PC-9 (cell line): ENCODE data around the gene ZNF207. TPM values are rescaled to one million over a fixed set of nuclear protein-coding genes. Genes with fewer than 3 reads are reported as not detected.

Source experiments
- BruUV-seq: library from RNA; stranded (reverse); fragments of 400-500 nt; replicated peaks from 2 replicates; lab custom pipeline; 2021; lab: Mats Ljungman, UMichigan
- CTCF ChIA-PET: fragments of 300-600 bp; sonication (Branson Sonifier 250); formaldehyde crosslinking; loops from one replicate; lab custom pipeline; 2022; ENCODE audit warnings: antibody characterized with exemption; lab: Charles Lee
- POLR2A ChIA-PET: fragments of 300-600 bp; sonication (Branson Sonifier 250); formaldehyde crosslinking; loops from one replicate; lab custom pipeline; 2022; ENCODE audit warnings: antibody characterized with exemption; ENCODE audit not compliant: unreplicated experiment; lab: Charles Lee
- DNase-seq, 2 experiments: peaks; one replicate each; pipeline versions ENCODE4 v3.0.0 to v3.0.0-alpha.2; 2015 to 2022; ENCODE audit warnings: mixed read lengths in 1 of 2
- H2AFZ ChIP-seq: fragments of 200-600 bp; sonication (generic); 2 replicates; pipeline ENCODE4 v1.8.1; 2017; ENCODE audit warnings: antibody characterized with exemption
- H3F3A ChIP-seq: fragments of 200-600 bp; sonication (generic); 2 replicates; pipeline ENCODE4 v1.8.1; 2017; ENCODE audit warnings: antibody characterized with exemption, mild to moderate bottlenecking, low read depth; ENCODE audit not compliant: insufficient read depth
- H3K27ac ChIP-seq: fragments of 200-600 bp; sonication (generic); 2 replicates; pipeline ENCODE4 v1.6.1; 2016; ENCODE audit warnings: mixed run types
- H3K27me3 ChIP-seq: fragments of 200-600 bp; sonication (generic); 2 replicates; pipeline ENCODE4 v1.6.1; 2016; ENCODE audit warnings: low read depth, mixed run types; ENCODE audit not compliant: insufficient read depth
- H3K36me3 ChIP-seq: fragments of 200-600 bp; sonication (generic); 2 replicates; pipeline ENCODE4 v1.6.1; 2016; ENCODE audit warnings: low read depth, mixed run types
- H3K4me1 ChIP-seq: fragments of 200-600 bp; sonication (generic); replicated peaks from 2 replicates; pipeline ENCODE4 v1.6.1; 2016; ENCODE audit warnings: mixed run types; ENCODE audit not compliant: insufficient read depth
- H3K4me2 ChIP-seq: fragments of 200-600 bp; sonication (generic); 2 replicates; pipeline ENCODE4 v1.6.1; 2017; ENCODE audit warnings: mixed run types
- H3K4me3 ChIP-seq: fragments of 200-600 bp; sonication (generic); 2 replicates; pipeline ENCODE4 v1.6.1; 2016; ENCODE audit warnings: mixed run types
- H3K79me2 ChIP-seq: fragments of 200-600 bp; sonication (generic); 2 replicates; pipeline ENCODE4 v1.6.1; 2017; ENCODE audit warnings: low read depth, mixed run types
- H3K9me2 ChIP-seq: fragments of 200-600 bp; sonication (generic); 2 replicates; pipeline ENCODE4 v1.8.1; 2017; ENCODE audit warnings: mild to moderate bottlenecking; ENCODE audit not compliant: insufficient read depth
- H3K9me3 ChIP-seq: fragments of 200-600 bp; sonication (generic); 2 replicates; pipeline ENCODE4 v1.8.1; 2016; ENCODE audit warnings: low read depth; ENCODE audit not compliant: insufficient read depth
- H4K20me1 ChIP-seq: fragments of 200-600 bp; sonication (generic); 2 replicates; pipeline ENCODE4 v1.8.1; 2017; ENCODE audit not compliant: insufficient read depth
- EZH2 ChIP-seq: fragments of 200-600 bp; sonication (generic); IDR thresholded peaks from 2 replicates; pipeline ENCODE4 v1.8.0; 2017; ENCODE audit warnings: antibody characterized with exemption, low read depth
- intact Hi-C: fragments of 100-400 bp; cut with micrococcal nuclease; formaldehyde crosslinking; loops from one replicate; pipeline ENCODE4 v1.10.0; 2022; ENCODE audit not compliant: unreplicated experiment
- total RNA-seq: library from RNA; stranded (reverse); gene quantifications from 2 replicates; pipeline ENCODE4 v1.2.3, GENCODE V29; 2021
- TF ChIP-seq, protein P1 (sequence below): fragments of 200-600 bp; sonication (generic); conservative IDR thresholded peaks from 2 replicates; pipeline ENCODE4 v1.6.1; 2017; ENCODE audit warnings: mixed run types, antibody characterized with exemption, mild to moderate bottlenecking, moderate library complexity

Gene ZNF207
- total RNA-seq, 1 experiment from 2014 or later: 198 TPM

DNA sequence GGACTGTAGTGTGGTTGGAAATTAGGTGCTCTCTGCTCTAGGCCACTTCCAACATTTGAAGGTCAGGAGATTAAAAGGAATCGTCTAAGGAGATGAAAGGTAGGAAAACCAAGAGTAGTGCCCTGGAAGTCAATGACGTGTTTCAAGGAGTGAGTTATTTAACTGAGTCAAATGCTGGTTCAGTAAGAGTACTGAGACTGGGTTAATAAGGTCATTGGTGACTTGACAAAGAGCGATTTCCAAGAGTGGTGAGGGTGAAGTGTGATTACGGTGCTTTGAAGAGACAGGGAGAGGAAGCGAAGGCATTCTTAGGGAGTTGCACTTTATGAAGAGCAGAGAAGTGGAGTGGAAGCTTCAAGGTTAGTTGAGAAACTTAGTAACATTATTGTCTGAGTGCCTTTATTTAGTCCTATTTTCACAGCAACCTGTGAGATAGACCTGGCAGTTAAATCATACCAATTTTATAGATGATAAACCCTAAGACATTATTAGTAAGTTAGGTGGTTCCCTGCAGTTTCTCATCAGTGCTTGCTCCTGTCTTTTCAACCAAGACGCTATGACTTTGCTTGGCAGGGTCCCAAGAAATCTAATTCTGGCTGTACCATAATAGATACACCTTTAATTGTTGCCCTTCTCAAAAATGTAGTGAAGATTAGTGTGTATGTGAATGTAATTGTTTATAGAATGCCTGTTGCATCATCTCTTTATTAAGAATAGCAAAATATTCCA lies 5.9 kb downstream of the ZNF207 start:
- BruUV-seq: no TSS peak
- H3K9me2 ChIP-seq: no peaks in the 10 kb centered on the region
- no peaks in the 10 kb centered on the region for H3K27me3 ChIP-seq
- H3K4me2 ChIP-seq: peak overlapping the region; percentile 43
- peaks cover 67% of the 10 kb centered on the region for H3K36me3 ChIP-seq
- H2AFZ ChIP-seq: no peak overlapping the region
- ChIA-PET CTCF (no interaction called here), POLR2A (no interaction called here)
- peaks cover 42% of the 10 kb centered on the region for H3K4me1 ChIP-seq
- intact Hi-C loops: no loop called here
- peaks cover 95% of the 10 kb centered on the region for H4K20me1 ChIP-seq
- H3K4me3 ChIP-seq: no peak overlapping the region
- H3F3A ChIP-seq: peaks cover 74% of the 10 kb centered on the region
- H3K79me2 ChIP-seq: peaks cover 97% of the 10 kb centered on the region
- H3K27ac ChIP-seq: peak overlapping the region; percentile 17
- no peak for DNase-seq
- no peaks in the 10 kb centered on the region for H3K9me3 ChIP-seq
- TF ChIP-seq, protein P1, sequence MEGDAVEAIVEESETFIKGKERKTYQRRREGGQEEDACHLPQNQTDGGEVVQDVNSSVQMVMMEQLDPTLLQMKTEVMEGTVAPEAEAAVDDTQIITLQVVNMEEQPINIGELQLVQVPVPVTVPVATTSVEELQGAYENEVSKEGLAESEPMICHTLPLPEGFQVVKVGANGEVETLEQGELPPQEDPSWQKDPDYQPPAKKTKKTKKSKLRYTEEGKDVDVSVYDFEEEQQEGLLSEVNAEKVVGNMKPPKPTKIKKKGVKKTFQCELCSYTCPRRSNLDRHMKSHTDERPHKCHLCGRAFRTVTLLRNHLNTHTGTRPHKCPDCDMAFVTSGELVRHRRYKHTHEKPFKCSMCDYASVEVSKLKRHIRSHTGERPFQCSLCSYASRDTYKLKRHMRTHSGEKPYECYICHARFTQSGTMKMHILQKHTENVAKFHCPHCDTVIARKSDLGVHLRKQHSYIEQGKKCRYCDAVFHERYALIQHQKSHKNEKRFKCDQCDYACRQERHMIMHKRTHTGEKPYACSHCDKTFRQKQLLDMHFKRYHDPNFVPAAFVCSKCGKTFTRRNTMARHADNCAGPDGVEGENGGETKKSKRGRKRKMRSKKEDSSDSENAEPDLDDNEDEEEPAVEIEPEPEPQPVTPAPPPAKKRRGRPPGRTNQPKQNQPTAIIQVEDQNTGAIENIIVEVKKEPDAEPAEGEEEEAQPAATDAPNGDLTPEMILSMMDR: no peak
- no peak for TF ChIP-seq EZH2

DNA sequence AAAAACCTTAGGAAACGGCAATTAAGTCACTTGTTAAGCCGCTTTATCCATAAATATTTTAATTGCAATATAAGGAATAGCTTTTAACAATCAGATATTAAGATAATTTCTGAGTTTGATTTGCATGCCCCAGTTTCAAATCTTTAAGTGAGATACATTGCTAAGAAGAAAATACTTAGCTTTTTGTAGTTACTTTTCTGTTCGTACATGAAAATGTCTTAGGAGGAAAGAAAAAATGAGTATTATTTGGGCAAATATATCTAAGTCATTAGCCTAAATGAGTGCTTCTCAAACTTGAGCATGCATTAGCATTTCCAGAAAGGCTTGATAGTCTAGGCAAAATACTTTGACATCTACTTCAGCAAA lies 6.4 kb downstream of the ZNF207 start:
- intact Hi-C loops: no loop called here
- CTCF ChIA-PET: no interaction called here
- H3K79me2 ChIP-seq: peaks cover 97% of the 10 kb centered on the region
- H3K4me2 ChIP-seq: peak overlapping the region; percentile 43
- no peak overlapping the region for H2AFZ ChIP-seq
- BruUV-seq: no TSS peak
- no peaks in the 10 kb centered on the region for H3K9me3 ChIP-seq
- H3K4me1 ChIP-seq: peaks cover 42% of the 10 kb centered on the region
- H3K4me3 ChIP-seq: no peak overlapping the region
- H3K27ac ChIP-seq: peak overlapping the region; percentile 17
- peaks cover 74% of the 10 kb centered on the region for H3F3A ChIP-seq
- no peaks in the 10 kb centered on the region for H3K27me3 ChIP-seq
- peaks cover 95% of the 10 kb centered on the region for H4K20me1 ChIP-seq
- no peaks in the 10 kb centered on the region for H3K9me2 ChIP-seq
- POLR2A ChIA-PET: no interaction called here
- TF ChIP-seq, protein P1: no peak
- TF ChIP-seq EZH2: no peak
- peaks cover 70% of the 10 kb centered on the region for H3K36me3 ChIP-seq
- no peak for DNase-seq

DNA sequence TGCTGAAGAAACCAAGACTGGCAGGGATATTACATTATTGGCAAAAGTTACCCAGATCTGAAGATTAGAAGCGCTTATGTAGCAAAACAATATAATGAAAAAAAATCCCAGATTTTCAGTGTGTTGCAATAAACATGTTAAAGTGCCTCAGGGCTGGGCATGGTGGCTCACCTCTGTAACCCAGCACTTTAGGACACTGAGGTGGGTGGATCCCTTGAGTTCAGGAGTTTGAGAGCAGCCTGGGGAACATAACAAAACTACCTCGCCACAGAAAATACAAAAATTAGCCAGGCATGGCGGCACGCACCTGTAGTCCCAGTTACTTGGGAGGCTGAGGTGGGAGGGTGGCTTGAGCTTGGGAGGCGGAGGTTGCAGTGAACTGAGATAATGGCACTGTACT lies 6.8 kb downstream of the ZNF207 start:
- peak; percentile 10 to 42 for DNase-seq
- CTCF ChIA-PET: no interaction called here
- POLR2A ChIA-PET: no interaction called here
- H3K27me3 ChIP-seq: no peaks in the 10 kb centered on the region
- no peak overlapping the region for H3K4me3 ChIP-seq
- intact Hi-C loops: no loop called here
- H3K4me1 ChIP-seq: peaks cover 42% of the 10 kb centered on the region
- H3K79me2 ChIP-seq: peaks cover 97% of the 10 kb centered on the region
- no peak for TF ChIP-seq EZH2
- TF ChIP-seq, protein P1: no peak
- peaks cover 74% of the 10 kb centered on the region for H3F3A ChIP-seq
- peaks cover 95% of the 10 kb centered on the region for H4K20me1 ChIP-seq
- no peak overlapping the region for H3K27ac ChIP-seq
- no peak overlapping the region for H2AFZ ChIP-seq
- 0 out of 2 replicates have a peak overlapping the region, but pooled peaks have one; percentile 43 for H3K4me2 ChIP-seq
- no peaks in the 10 kb centered on the region for H3K9me3 ChIP-seq
- BruUV-seq: no TSS peak
- peaks cover 70% of the 10 kb centered on the region for H3K36me3 ChIP-seq
- no peaks in the 10 kb centered on the region for H3K9me2 ChIP-seq
